Nephron progenitor cell (in vitro differentiated cells): ENCODE results near the gene HPS1.
A peak's percentile ranks its signal among the peaks of the same experiment; 100 is the strongest.

Experiments
- DNase-seq: peaks from one replicate; pipeline ENCODE4 v3.0.0; 2021
- H3K27ac Mint-ChIP-seq: 2 replicates; pipeline ENCODE4 v1.8.0; 2021; ENCODE audit warnings: mild to moderate bottlenecking, moderate library complexity, mixed read lengths
- H3K27me3 Mint-ChIP-seq: 2 replicates; pipeline ENCODE4 v1.8.0; 2021; ENCODE audit warnings: mild to moderate bottlenecking, low read depth, mixed read lengths; ENCODE audit not compliant: poor library complexity
- H3K36me3 Mint-ChIP-seq: 2 replicates; pipeline ENCODE4 v1.8.0; 2021; ENCODE audit warnings: low read depth, mixed read lengths
- H3K4me1 Mint-ChIP-seq: 2 replicates; pipeline ENCODE4 v1.8.0; 2021; ENCODE audit warnings: mixed read lengths
- H3K4me3 Mint-ChIP-seq: 2 replicates; pipeline ENCODE4 v1.8.0; 2021; ENCODE audit warnings: mild to moderate bottlenecking, moderate library complexity, mixed read lengths
- H3K9me3 Mint-ChIP-seq: 2 replicates; pipeline ENCODE4 v1.8.0; 2021; ENCODE audit warnings: mild to moderate bottlenecking, moderate library complexity, mixed read lengths
- TF ChIP-seq, protein P1 (sequence below): fragments of 200-600 bp; sonication (generic); IDR thresholded peaks from 2 replicates; pipeline ENCODE4 v1.5.0; 2021; ENCODE audit warnings: antibody characterized with exemption

The HPS1 gene

GRCh38 chr10:98467506-98468318, 21.0 kb upstream of the HPS1 start:
- Mint-ChIP-seq H3K9me3 (no peaks in the 10 kb centered on the region), H3K4me1 (peaks cover 46% of the 10 kb centered on the region), H3K36me3 (no peaks in the 10 kb centered on the region), H3K27me3 (peaks cover 4% of the 10 kb centered on the region), H3K27ac (no peak overlapping the region), H3K4me3 (peak overlapping the region; percentile 74)
- peak; percentile 64 for DNase-seq
- TF ChIP-seq, protein P1, sequence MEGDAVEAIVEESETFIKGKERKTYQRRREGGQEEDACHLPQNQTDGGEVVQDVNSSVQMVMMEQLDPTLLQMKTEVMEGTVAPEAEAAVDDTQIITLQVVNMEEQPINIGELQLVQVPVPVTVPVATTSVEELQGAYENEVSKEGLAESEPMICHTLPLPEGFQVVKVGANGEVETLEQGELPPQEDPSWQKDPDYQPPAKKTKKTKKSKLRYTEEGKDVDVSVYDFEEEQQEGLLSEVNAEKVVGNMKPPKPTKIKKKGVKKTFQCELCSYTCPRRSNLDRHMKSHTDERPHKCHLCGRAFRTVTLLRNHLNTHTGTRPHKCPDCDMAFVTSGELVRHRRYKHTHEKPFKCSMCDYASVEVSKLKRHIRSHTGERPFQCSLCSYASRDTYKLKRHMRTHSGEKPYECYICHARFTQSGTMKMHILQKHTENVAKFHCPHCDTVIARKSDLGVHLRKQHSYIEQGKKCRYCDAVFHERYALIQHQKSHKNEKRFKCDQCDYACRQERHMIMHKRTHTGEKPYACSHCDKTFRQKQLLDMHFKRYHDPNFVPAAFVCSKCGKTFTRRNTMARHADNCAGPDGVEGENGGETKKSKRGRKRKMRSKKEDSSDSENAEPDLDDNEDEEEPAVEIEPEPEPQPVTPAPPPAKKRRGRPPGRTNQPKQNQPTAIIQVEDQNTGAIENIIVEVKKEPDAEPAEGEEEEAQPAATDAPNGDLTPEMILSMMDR: peak; percentile 85

DNA sequence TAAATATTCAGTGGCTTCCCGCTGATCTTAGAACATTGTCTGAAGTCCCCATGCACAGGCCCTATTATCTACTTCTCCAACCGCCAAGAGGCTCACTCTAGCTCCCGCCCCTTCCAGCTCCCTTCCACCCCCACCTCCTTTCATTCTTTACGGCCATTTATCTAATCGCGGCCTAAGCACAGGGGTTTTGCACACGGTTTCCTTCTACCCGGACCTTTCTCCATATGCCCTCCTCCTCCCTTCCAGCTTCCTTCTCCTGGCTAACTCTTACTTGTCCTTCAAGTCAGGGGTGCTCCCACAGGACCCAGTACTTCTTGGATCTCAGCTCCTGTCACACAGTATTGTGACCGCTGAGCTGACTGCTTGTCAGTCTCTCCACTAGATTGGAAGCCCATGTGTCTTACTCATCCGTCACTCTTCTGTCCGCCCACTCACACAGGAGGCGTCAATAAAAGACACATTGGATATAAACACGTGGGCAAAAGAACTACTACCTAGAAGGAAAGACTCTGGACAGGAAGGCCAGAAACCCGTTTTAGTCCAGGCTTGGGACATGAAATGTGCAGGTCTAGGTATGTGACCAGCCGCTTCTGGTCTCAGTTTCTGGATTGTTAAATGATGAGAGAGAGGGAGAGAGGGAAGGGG, 20.2 kb upstream of the HPS1 start:
- peaks cover 40% of the 10 kb centered on the region for H3K4me1 Mint-ChIP-seq
- no peak overlapping the region for H3K4me3 Mint-ChIP-seq
- H3K27me3 Mint-ChIP-seq: peaks cover 4% of the 10 kb centered on the region
- no peaks in the 10 kb centered on the region for H3K36me3 Mint-ChIP-seq
- H3K9me3 Mint-ChIP-seq: no peaks in the 10 kb centered on the region
- H3K27ac Mint-ChIP-seq: no peak overlapping the region
- no peak for DNase-seq
- TF ChIP-seq, protein P1: no peak

DNA sequence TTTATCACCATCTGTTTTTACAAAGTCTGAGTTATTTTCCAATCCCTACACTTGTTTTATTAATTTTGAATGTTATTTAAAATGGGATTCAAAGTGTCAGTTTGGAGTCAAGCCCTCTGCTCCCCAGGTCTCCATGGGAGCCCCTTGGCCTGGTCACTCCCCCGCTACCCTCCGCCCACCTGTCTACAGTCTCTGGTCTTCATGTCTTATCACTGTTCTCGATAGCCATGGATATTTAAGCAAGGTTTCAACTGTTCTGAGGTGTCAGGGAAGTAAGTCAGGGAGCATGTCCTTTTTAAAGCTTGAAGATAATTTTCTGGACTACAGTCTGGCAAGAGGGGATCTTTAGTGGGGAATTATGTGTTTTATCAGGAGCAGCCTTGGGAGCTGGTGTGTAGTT, 19.1 kb upstream of the HPS1 start:
- H3K27ac Mint-ChIP-seq: peak overlapping the region; percentile 70
- H3K4me3 Mint-ChIP-seq: no peak overlapping the region
- peaks cover 32% of the 10 kb centered on the region for H3K4me1 Mint-ChIP-seq
- DNase-seq: no peak
- H3K36me3 Mint-ChIP-seq: no peaks in the 10 kb centered on the region
- H3K9me3 Mint-ChIP-seq: no peaks in the 10 kb centered on the region
- H3K27me3 Mint-ChIP-seq: peaks cover 4% of the 10 kb centered on the region
- TF ChIP-seq, protein P1: no peak

DNA sequence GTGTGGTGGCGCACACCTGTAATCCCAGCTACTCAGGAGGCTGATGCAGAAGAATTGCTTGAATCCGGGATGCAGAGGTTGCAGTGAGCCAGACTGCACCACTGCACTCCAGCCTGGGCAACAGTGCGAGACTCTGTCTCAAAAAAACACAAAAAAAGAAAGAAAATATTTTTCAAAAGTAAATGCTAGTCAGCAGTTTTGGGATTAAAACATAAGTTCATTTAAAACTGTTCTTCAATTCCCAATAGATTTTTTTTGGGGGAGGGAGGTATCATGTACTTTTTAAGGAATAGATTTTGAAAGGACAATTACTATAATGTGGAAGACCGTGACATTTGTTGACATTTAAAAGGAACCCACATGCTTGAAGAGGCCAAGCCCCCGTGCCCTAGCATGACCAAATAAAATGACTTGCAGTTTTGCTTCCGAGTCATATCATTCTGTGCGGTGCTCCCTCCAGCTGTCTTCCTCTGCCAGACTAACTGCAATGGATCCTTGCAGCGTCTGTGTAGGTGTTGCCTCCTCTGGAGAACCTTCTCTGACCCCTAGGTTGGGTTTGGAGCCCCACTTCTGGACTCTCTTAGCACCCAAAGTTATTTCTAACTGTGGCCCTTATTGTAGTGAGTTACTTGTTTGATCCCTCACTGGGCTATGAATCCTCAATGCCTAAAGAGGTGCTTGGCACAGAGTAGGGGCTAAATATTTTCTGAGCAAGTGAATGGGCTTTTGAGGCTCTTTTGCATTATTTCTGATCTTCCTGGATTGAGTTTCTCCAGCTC, 17.4 kb upstream of the HPS1 start:
- Mint-ChIP-seq H3K27ac (no peak overlapping the region), H3K36me3 (no peaks in the 10 kb centered on the region), H3K27me3 (peaks cover 4% of the 10 kb centered on the region), H3K4me1 (peaks cover 22% of the 10 kb centered on the region), H3K9me3 (no peaks in the 10 kb centered on the region), H3K4me3 (no peak overlapping the region)
- TF ChIP-seq, protein P1: no peak
- DNase-seq: no peak

DNA sequence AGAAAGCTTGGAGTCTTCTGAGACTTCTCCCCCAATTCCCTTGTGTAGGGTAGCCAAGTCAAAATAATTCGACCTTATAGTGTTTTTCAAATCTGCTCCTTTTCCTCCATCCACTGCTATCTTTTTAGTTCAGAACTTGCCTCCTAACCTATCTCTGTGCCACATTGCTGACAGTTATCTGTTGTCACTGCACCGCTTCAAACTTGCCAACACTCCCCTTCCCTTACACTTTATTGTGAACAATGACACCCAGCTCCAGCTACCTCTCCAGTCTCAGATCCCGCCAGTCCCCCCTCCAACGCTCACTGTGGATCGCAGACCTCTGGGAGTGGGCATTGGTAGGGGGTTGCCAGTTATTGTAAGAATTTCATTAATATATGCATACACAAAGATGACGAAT, 16.3 kb upstream of the HPS1 start:
- H3K27me3 Mint-ChIP-seq: peaks cover under 1% of the 10 kb centered on the region
- no peak overlapping the region for H3K27ac Mint-ChIP-seq
- H3K36me3 Mint-ChIP-seq: no peaks in the 10 kb centered on the region
- no peaks in the 10 kb centered on the region for H3K9me3 Mint-ChIP-seq
- no peak overlapping the region for H3K4me3 Mint-ChIP-seq
- TF ChIP-seq, protein P1: no peak
- no peak for DNase-seq
- peaks cover 15% of the 10 kb centered on the region for H3K4me1 Mint-ChIP-seq
